Effector memory CD4-positive, alpha-beta T cell (primary cell): Measurements from ENCODE around the gene DYRK4.

ENCODE experiments used
- DNase-seq, 3 donors: peaks; one replicate each; pipeline ENCODE4 v3.0.0-alpha.2; 2020
- H3K27ac ChIP-seq: 2 replicates; pipeline ENCODE4 v1.7.0; 2013; ENCODE audit warnings: mild to moderate bottlenecking, low read length, moderate library complexity; ENCODE audit not compliant: insufficient read depth, poor library complexity, severe bottlenecking
- H3K27me3 ChIP-seq: replicated peaks from 2 replicates; pipeline ENCODE4 v1.7.0; 2013; ENCODE audit warnings: mild to moderate bottlenecking, low read length; ENCODE audit not compliant: insufficient read depth, control insufficient read depth, poor library complexity, severe bottlenecking
- H3K36me3 ChIP-seq: 2 replicates; pipeline ENCODE4 v1.7.0; 2013; ENCODE audit warnings: mild to moderate bottlenecking, low read length, moderate library complexity; ENCODE audit not compliant: control insufficient read depth, insufficient read depth
- H3K4me1 ChIP-seq: 2 replicates; pipeline ENCODE4 v1.7.0; 2013; ENCODE audit warnings: low read length, mild to moderate bottlenecking; ENCODE audit not compliant: control insufficient read depth, insufficient read depth, poor library complexity, severe bottlenecking
- H3K4me3 ChIP-seq: 2 replicates; pipeline ENCODE4 v1.7.0; 2013; ENCODE audit warnings: low read length, low read depth, mild to moderate bottlenecking; ENCODE audit not compliant: insufficient read depth, poor library complexity, severe bottlenecking
- H3K9me3 ChIP-seq: 2 replicates; pipeline ENCODE4 v1.7.0; 2013; ENCODE audit warnings: mild to moderate bottlenecking, low read length, moderate library complexity; ENCODE audit not compliant: control insufficient read depth

The DYRK4 gene

GRCh38 chr12:4563336-4563735, 1.3 kb downstream of the DYRK4 start:
- Histone ChIP-seq H3K9me3 (no peaks in the 10 kb centered on the region), H3K27ac (no peak overlapping the region), H3K27me3 (no peaks in the 10 kb centered on the region), H3K4me1 (no peaks in the 10 kb centered on the region), H3K36me3 (no peaks in the 10 kb centered on the region), H3K4me3 (no peak overlapping the region)
- DNase-seq, result no peak

GRCh38 chr12:4564818-4565217, 2.8 kb downstream of the DYRK4 start:
- no peaks in the 10 kb centered on the region for H3K4me1 ChIP-seq
- H3K4me3 ChIP-seq, result no peak overlapping the region
- DNase-seq, result no peak
- no peak overlapping the region for H3K27ac ChIP-seq
- H3K9me3 ChIP-seq, result no peaks in the 10 kb centered on the region
- H3K36me3 ChIP-seq, result no peaks in the 10 kb centered on the region
- H3K27me3 ChIP-seq, result no peaks in the 10 kb centered on the region

GRCh38 chr12:4566474-4566873, 4.5 kb downstream of the DYRK4 start:
- DNase-seq, result no peak

GRCh38 chr12:4567073-4567881, 5.3 kb downstream of the DYRK4 start:
- no peaks in the 10 kb centered on the region for H3K9me3 ChIP-seq
- no peaks in the 10 kb centered on the region for H3K27me3 ChIP-seq
- no peaks in the 10 kb centered on the region for H3K36me3 ChIP-seq
- H3K4me1 ChIP-seq, result no peaks in the 10 kb centered on the region
- no peak overlapping the region for H3K4me3 ChIP-seq
- H3K27ac ChIP-seq, result no peak overlapping the region
- DNase-seq, result no peak

More at GRCh38 chr12:4566474-4566873, 4.5 kb downstream of the DYRK4 start:
- no peaks in the 10 kb centered on the region for H3K4me1 ChIP-seq
- H3K27me3 ChIP-seq, result no peaks in the 10 kb centered on the region
- H3K36me3 ChIP-seq, result no peaks in the 10 kb centered on the region
- no peaks in the 10 kb centered on the region for H3K9me3 ChIP-seq
- no peak overlapping the region for H3K4me3 ChIP-seq
- no peak overlapping the region for H3K27ac ChIP-seq

- no peak overlapping the region for H3K27ac ChIP-seq
- no peak for DNase-seq
- no peaks in the 10 kb centered on the region for H3K9me3 ChIP-seq
- H3K27me3 ChIP-seq, result no peaks in the 10 kb centered on the region
- no peaks in the 10 kb centered on the region for H3K36me3 ChIP-seq
- no peaks in the 10 kb centered on the region for H3K4me1 ChIP-seq
- H3K4me3 ChIP-seq, result no peak overlapping the region
Observed at GRCh38 chr12:4569261-4569660, 7.3 kb downstream of the DYRK4 start.

GRCh38 chr12:4572680-4573079, 10.7 kb downstream of the DYRK4 start:
- DNase-seq, result no peak
- Histone ChIP-seq H3K27ac (no peak overlapping the region), H3K4me3 (no peak overlapping the region)

GRCh38 chr12:4579305-4580102, 17.5 kb downstream of the DYRK4 start:
- Histone ChIP-seq H3K4me3 (no peak overlapping the region), H3K27ac (no peak overlapping the region), H3K9me3 (no peaks in the 10 kb centered on the region), H3K36me3 (no peaks in the 10 kb centered on the region), H3K27me3 (no peaks in the 10 kb centered on the region), H3K4me1 (no peaks in the 10 kb centered on the region)
- no peak for DNase-seq

More at GRCh38 chr12:4572680-4573079, 10.7 kb downstream of the DYRK4 start:
- H3K36me3 ChIP-seq, result no peaks in the 10 kb centered on the region
- H3K4me1 ChIP-seq, result no peaks in the 10 kb centered on the region
- no peaks in the 10 kb centered on the region for H3K27me3 ChIP-seq
- no peaks in the 10 kb centered on the region for H3K9me3 ChIP-seq

GRCh38 chr12:4580281-4580688, 18.3 kb downstream of the DYRK4 start:
- Histone ChIP-seq H3K4me3 (no peak overlapping the region), H3K4me1 (no peaks in the 10 kb centered on the region), H3K27ac (no peak overlapping the region), H3K36me3 (no peaks in the 10 kb centered on the region), H3K27me3 (no peaks in the 10 kb centered on the region), H3K9me3 (no peaks in the 10 kb centered on the region)
- no peak for DNase-seq

GRCh38 chr12:4584281-4584680, 22.3 kb downstream of the DYRK4 start:
- Histone ChIP-seq H3K9me3 (no peaks in the 10 kb centered on the region), H3K27me3 (no peaks in the 10 kb centered on the region), H3K4me1 (no peaks in the 10 kb centered on the region), H3K36me3 (no peaks in the 10 kb centered on the region), H3K27ac (no peak overlapping the region), H3K4me3 (no peak overlapping the region)
- DNase-seq, result no peak

GRCh38 chr12:4584896-4585295, 22.9 kb downstream of the DYRK4 start:
- Histone ChIP-seq H3K4me3 (no peak overlapping the region), H3K27me3 (no peaks in the 10 kb centered on the region), H3K27ac (no peak overlapping the region), H3K9me3 (no peaks in the 10 kb centered on the region), H3K4me1 (no peaks in the 10 kb centered on the region), H3K36me3 (no peaks in the 10 kb centered on the region)
- no peak for DNase-seq
